Keratinocyte (primary cell): ENCODE measurements around the gene SOHLH1. TPM values are rescaled to one million over a fixed set of nuclear protein-coding genes. Genes with fewer than 3 reads are reported as not detected.

ENCODE experiments used
- DNase-seq: peaks from one replicate; pipeline ENCODE4 v3.0.0-alpha.2; 2011; ENCODE audit warnings: low read depth, missing footprints, low spot score
- FAIRE-seq: peaks from 2 replicates; lab custom pipeline; 2011; peaks lifted over from hg19 to GRCh38; lab: Jason Lieb, UNC
- H2AFZ ChIP-seq: 2 replicates; pipeline ENCODE4 v1.6.0; 2012; ENCODE audit warnings: low read length, control low read depth, inconsistent platforms; ENCODE audit not compliant: control insufficient read depth
- H3K27ac ChIP-seq: 2 replicates; pipeline ENCODE4 v1.5.1; 2011; ENCODE audit warnings: low read length; ENCODE audit not compliant: control insufficient read depth, insufficient read depth
- H3K27me3 ChIP-seq: 3 replicates; pipeline ENCODE4 v1.6.0; 2011; ENCODE audit warnings: low read length; ENCODE audit not compliant: control insufficient read depth, insufficient read depth; ENCODE audit errors: extremely low read depth
- H3K36me3 ChIP-seq, 2 experiments: 2 replicates in 1 of 2; 3 replicates in 1 of 2; pipeline ENCODE4 v1.5.1; 2011; ENCODE audit warnings: low read length in 2 of 2, mild to moderate bottlenecking in 1 of 2; ENCODE audit not compliant: control insufficient read depth in 2 of 2, insufficient read depth in 2 of 2; ENCODE audit errors: extremely low read depth in 1 of 2
- H3K4me1 ChIP-seq: 3 replicates; pipeline ENCODE4 v1.5.1; 2011; ENCODE audit warnings: low read length; ENCODE audit not compliant: control insufficient read depth, insufficient read depth; ENCODE audit errors: extremely low read depth
- H3K4me2 ChIP-seq: 3 replicates; pipeline ENCODE4 v1.6.0; 2011; ENCODE audit warnings: low read depth, low read length; ENCODE audit not compliant: control insufficient read depth, insufficient read depth; ENCODE audit errors: extremely low read depth
- H3K4me3 ChIP-seq, 3 experiments: fragments of 200-600 bp in 1 of 3; sonication (generic) in 1 of 3; 2 replicates in 2 of 3; 3 replicates in 1 of 3; pipeline ENCODE4 v1.5.1; 2011 to 2016; ENCODE audit warnings: low read length in 3 of 3, mild to moderate bottlenecking in 3 of 3, control low read depth in 2 of 3, inconsistent platforms in 1 of 3, low read depth in 1 of 3, mixed read lengths in 1 of 3, mixed run types in 1 of 3, moderate library complexity in 1 of 3; ENCODE audit not compliant: control insufficient read depth in 2 of 3, insufficient read depth in 2 of 3; ENCODE audit errors: extremely low read depth in 1 of 3
- H3K79me2 ChIP-seq: 2 replicates; pipeline ENCODE4 v1.6.0; 2012; ENCODE audit warnings: low read length; ENCODE audit not compliant: control insufficient read depth, insufficient read depth
- H3K9ac ChIP-seq: 3 replicates; pipeline ENCODE4 v1.6.0; 2011; ENCODE audit warnings: low read length; ENCODE audit not compliant: control insufficient read depth, insufficient read depth; ENCODE audit errors: extremely low read depth
- H3K9me1 ChIP-seq: 3 replicates; pipeline ENCODE4 v1.6.0; 2011; ENCODE audit warnings: low read length; ENCODE audit not compliant: control insufficient read depth, insufficient read depth; ENCODE audit errors: extremely low read depth
- H3K9me3 ChIP-seq: 2 replicates; pipeline ENCODE4 v1.5.1; 2012; ENCODE audit warnings: low read depth, low read length; ENCODE audit not compliant: control insufficient read depth
- H4K20me1 ChIP-seq: 3 replicates; pipeline ENCODE4 v1.6.0; 2011; ENCODE audit warnings: low read length; ENCODE audit not compliant: control insufficient read depth, insufficient read depth; ENCODE audit errors: extremely low read depth
- EZH2 ChIP-seq: IDR thresholded peaks from one replicate; pipeline ENCODE4 v1.6.1; 2012; ENCODE audit warnings: inconsistent platforms, mild to moderate bottlenecking, low read length, moderate library complexity
- dilution Hi-C: fragments of 300-500 bp; cut with MboI; formaldehyde crosslinking; loops from one replicate; pipeline ENCODE4 v1.7.0; 2020; ENCODE audit warnings: low sequenced_read_pairs; ENCODE audit not compliant: extremely low pct_ligation_motif_present
- polyA plus RNA-seq, 5 experiments: library from polyadenylated mRNA; depleted of rRNA in 3 of 5; stranded (reverse) in 3 of 5; stranded (forward) in 1 of 5; unstranded in 1 of 5; fragments of >200 nt; gene quantifications; 1 replicate in 1 of 5; 2 replicates in 3 of 5; 3 replicates in 1 of 5; pipeline versions ENCODE4 v1.2.1 to v1.2.3, GENCODE V29; 2011 to 2012; ENCODE audit warnings: missing spikeins in 2 of 5, low read depth in 1 of 5, low replicate concordance in 1 of 5
- TF ChIP-seq, protein P1 (sequence below), 3 experiments: IDR thresholded peaks in 1 of 3; conservative IDR thresholded peaks in 1 of 3; optimal IDR thresholded peaks in 1 of 3; 2 replicates in 2 of 3; 3 replicates in 1 of 3; pipeline versions ENCODE3 to v1.5.1; 2011; ENCODE audit warnings: low read length in 3 of 3, mild to moderate bottlenecking in 3 of 3, moderate library complexity in 2 of 3, control low read depth in 1 of 3, inconsistent platforms in 1 of 3; ENCODE audit not compliant: insufficient read depth in 2 of 3; ENCODE audit errors: extremely low read depth in 1 of 3

SOHLH1 gene
- polyA plus RNA-seq, 1 donor (not counting 4 experiments of a cell fraction or from before 2014, with no cell fraction given), result not detected

DNA sequence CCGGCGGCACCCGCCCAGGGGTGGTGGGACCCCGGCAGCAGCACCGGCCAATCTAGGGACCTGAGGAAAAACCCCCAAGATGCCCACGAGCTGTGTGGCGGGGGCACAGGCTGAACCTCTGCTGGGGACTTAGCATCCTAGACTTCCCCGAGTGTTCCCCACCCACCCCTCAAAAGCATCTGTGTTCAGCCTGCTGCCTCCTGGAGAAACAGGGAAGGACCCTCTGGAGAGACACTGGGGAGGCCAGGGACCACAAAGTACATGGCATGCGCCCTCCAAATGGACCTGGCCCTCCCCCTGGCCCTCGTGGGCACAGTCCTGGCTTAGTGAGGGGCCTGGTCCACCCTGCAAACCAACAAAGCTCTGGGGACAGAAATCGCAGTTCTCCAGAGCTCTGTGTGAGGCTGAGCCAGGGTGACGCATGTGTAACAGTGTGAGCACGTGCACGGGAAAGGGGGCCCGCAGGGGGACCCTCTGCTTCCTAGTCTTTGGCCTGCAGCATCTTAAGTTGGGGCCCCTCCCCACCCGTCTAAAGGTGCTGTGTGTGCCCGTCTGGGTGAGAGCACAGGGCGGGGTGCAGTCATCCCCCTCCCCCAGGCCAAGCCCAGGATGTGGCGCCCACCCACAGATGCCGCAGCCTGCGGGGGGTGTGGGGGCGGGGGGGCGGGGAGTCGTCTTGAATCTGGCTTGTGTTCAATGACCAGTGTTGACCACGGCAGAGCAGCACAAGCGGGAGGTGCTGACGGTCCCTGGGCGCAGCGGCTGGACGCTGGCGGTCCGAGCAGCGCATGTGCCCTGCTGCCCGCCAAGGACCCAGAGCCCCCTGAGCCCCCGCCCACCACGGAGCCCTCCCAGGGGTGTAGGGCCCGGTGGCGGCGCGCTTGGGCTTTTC, 2.0 kb upstream of the SOHLH1 start:
- DNase-seq (no peak), FAIRE-seq (no peak)
- TF ChIP-seq EZH2, result no peak
- TF ChIP-seq, protein P1, sequence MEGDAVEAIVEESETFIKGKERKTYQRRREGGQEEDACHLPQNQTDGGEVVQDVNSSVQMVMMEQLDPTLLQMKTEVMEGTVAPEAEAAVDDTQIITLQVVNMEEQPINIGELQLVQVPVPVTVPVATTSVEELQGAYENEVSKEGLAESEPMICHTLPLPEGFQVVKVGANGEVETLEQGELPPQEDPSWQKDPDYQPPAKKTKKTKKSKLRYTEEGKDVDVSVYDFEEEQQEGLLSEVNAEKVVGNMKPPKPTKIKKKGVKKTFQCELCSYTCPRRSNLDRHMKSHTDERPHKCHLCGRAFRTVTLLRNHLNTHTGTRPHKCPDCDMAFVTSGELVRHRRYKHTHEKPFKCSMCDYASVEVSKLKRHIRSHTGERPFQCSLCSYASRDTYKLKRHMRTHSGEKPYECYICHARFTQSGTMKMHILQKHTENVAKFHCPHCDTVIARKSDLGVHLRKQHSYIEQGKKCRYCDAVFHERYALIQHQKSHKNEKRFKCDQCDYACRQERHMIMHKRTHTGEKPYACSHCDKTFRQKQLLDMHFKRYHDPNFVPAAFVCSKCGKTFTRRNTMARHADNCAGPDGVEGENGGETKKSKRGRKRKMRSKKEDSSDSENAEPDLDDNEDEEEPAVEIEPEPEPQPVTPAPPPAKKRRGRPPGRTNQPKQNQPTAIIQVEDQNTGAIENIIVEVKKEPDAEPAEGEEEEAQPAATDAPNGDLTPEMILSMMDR (optimal IDR thresholded peaks at IDR 0.05 in 1 of 3, IDR thresholded peaks at IDR 0.05 in 1 of 3, conservative IDR thresholded peaks at IDR 0.05 in 1 of 3; ENCODE audit: extremely low read depth in 1 of 3, insufficient read depth in 2 of 3, low read length in 3 of 3), result no peak
- Histone ChIP-seq H3K9ac (no peak overlapping the region), H3K9me1 (no peaks in the 10 kb centered on the region), H3K4me1 (no peaks in the 10 kb centered on the region), H3K79me2 (no peaks in the 10 kb centered on the region), H2AFZ (no peak overlapping the region), H3K27ac (no peak overlapping the region), H3K4me2 (no peak overlapping the region), H3K36me3 (no peaks in the 10 kb centered on the region), H4K20me1 (peaks cover 3% of the 10 kb centered on the region), H3K4me3 (no peak overlapping the region), H3K9me3 (no peaks in the 10 kb centered on the region), H3K27me3 (peaks cover 32% of the 10 kb centered on the region)
- dilution Hi-C loops, result no loop called here

DNA sequence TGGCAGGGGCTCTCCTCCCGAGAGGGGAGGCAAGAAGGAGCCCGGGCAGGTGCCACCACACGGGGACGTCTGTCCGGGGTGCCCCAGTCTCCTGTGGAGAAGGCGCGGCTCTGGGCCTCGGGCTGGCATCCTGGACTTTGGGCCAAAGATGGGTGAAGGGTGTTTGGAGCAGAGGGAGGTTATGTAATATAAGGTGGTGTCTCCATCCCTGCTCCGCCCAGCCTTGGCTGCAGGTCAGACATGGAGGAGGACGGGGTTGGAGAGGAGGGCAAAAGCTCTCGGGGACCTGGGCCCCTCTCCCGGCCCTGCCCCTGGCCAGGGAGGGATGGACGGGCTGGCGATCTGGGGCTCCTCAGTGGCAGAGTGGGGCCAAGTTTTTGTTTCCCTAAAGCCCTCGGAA, 1.2 kb upstream of the SOHLH1 start:
- no peak for FAIRE-seq
- no peak for DNase-seq
- Histone ChIP-seq H3K4me3 (no peak overlapping the region), H3K4me2 (no peak overlapping the region), H2AFZ (no peak overlapping the region), H3K27me3 (peaks cover 30% of the 10 kb centered on the region), H4K20me1 (peaks cover 3% of the 10 kb centered on the region), H3K36me3 (no peaks in the 10 kb centered on the region), H3K4me1 (no peaks in the 10 kb centered on the region), H3K9me1 (no peaks in the 10 kb centered on the region), H3K27ac (no peak overlapping the region), H3K9me3 (no peaks in the 10 kb centered on the region), H3K79me2 (no peaks in the 10 kb centered on the region), H3K9ac (no peak overlapping the region)
- dilution Hi-C loops, result no loop called here
- TF ChIP-seq, protein P1 (optimal IDR thresholded peaks at IDR 0.05 in 1 of 3, IDR thresholded peaks at IDR 0.05 in 1 of 3, conservative IDR thresholded peaks at IDR 0.05 in 1 of 3; ENCODE audit: extremely low read depth in 1 of 3, insufficient read depth in 2 of 3, low read length in 3 of 3), result no peak
- no peak for TF ChIP-seq EZH2
